Measurements from ENCODE around the gene LRMDA.

The LRMDA gene

GRCh38 chr10:75868574-75868973 lies 437.1 kb downstream of the LRMDA start (continued):
- no peak for TF ChIP-seq ZNF529 (tag by site-specific recombination; IDR thresholded peaks at IDR 0.05; ENCODE audit: insufficient replicate concordance)
- TF ChIP-seq ZNF629 (tag by site-specific recombination; IDR thresholded peaks at IDR 0.05), result no peak

GRCh38 chr10:75870039-75870645 lies 438.7 kb downstream of the LRMDA start:
- Histone ChIP-seq H3K9me3 (ENCODE audit: control insufficient read depth, insufficient read depth, low read depth, low read length) (no peaks in the 10 kb centered on the region), H3K27ac (ENCODE audit: extremely low read depth, low read depth, low read length) (no peak overlapping the region), H3K36me3 (ENCODE audit: control insufficient read depth in 2 of 2, insufficient read depth in 1 of 2, low read length in 2 of 2) (no peaks in the 10 kb centered on the region), H3K4me1 (ENCODE audit: control insufficient read depth, insufficient read depth, low read length) (no peaks in the 10 kb centered on the region), H3K4me3 (ENCODE audit: low read depth, low read length) (no peak overlapping the region)
- ChIA-PET CTCF (no interaction called here), POLR2A (no interaction called here)
- TF ChIP-seq BCL11B (tag by site-specific recombination; IDR thresholded peaks at IDR 0.05; ENCODE audit: low read depth) (no peak), ZNF214 (tag by site-specific recombination; IDR thresholded peaks at IDR 0.05; ENCODE audit: borderline replicate concordance) (no peak), ZNF2 (tag by site-specific recombination; IDR thresholded peaks at IDR 0.05) (no peak), ZNF26 (tag by site-specific recombination; IDR thresholded peaks at IDR 0.05) (no peak), ZNF544 (tag by site-specific recombination; IDR thresholded peaks at IDR 0.05) (no peak), ZBTB8A (tag by site-specific recombination; IDR thresholded peaks at IDR 0.05) (no peak), ZNF184 (tag by site-specific recombination; IDR thresholded peaks at IDR 0.05) (no peak), ZNF48 (tag by site-specific recombination; IDR thresholded peaks at IDR 0.05) (no peak), ZNF121 (tag by site-specific recombination; IDR thresholded peaks at IDR 0.05) (no peak), ZNF112 (tag by site-specific recombination; IDR thresholded peaks at IDR 0.05) (no peak), ZNF37A (tag by site-specific recombination; IDR thresholded peaks at IDR 0.05) (no peak), ZNF302 (tag by site-specific recombination; IDR thresholded peaks at IDR 0.05; ENCODE audit: low read depth) (no peak), ZNF18 (tag by site-specific recombination; IDR thresholded peaks at IDR 0.05) (no peak), ZNF658 (tag by site-specific recombination; IDR thresholded peaks at IDR 0.05) (no peak)

DNA sequence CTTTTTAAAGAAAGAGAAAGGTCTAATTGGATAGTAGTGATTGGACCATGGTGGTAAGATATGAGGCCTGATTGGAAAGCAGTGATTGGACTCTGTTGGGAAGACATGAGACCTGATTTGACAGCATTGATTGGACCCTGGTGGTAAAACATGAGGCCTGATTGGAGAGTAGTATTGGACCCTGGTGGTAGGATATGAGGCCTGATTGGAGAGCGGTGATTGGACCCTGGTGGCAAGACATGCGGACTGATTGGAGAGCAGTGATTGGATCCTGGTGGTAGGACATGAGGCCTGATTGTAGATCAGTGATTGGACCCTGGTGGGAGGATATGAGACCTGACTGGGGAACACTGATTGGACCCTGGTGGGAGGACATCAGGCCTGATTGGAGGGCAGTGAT lies 444.3 kb downstream of the LRMDA start:
- CTCF ChIA-PET, result interaction anchor here (0.5 kb wide), 1 partner anchor 34 kb away, joined by 4 read pairs; no protein-coding TSS in a partner anchor
- TF ChIP-seq ZNF416 (tag by site-specific recombination; IDR thresholded peaks at IDR 0.05) (no peak), GFI1B (tag by site-specific recombination; IDR thresholded peaks at IDR 0.05) (peak; percentile 54; the same call in 1 of the 2 replicates), GLIS1 (tag by site-specific recombination; IDR thresholded peaks at IDR 0.05) (no peak), ZNF114 (tag by site-specific recombination; IDR thresholded peaks at IDR 0.05) (no peak), OVOL3 (tag by site-specific recombination; IDR thresholded peaks at IDR 0.05) (no peak), ZNF626 (tag by site-specific recombination; IDR thresholded peaks at IDR 0.05) (no peak)
- no peak overlapping the region for H3K4me3 ChIP-seq (ENCODE audit: low read depth, low read length)
- no peaks in the 10 kb centered on the region for H3K4me1 ChIP-seq (ENCODE audit: control insufficient read depth, insufficient read depth, low read length)
- POLR2A ChIA-PET, result no interaction called here
- H3K36me3 ChIP-seq (ENCODE audit: control insufficient read depth in 2 of 2, insufficient read depth in 1 of 2, low read length in 2 of 2), result no peaks in the 10 kb centered on the region
- H3K9me3 ChIP-seq (ENCODE audit: control insufficient read depth, insufficient read depth, low read depth, low read length), result no peaks in the 10 kb centered on the region
- H3K27ac ChIP-seq (ENCODE audit: extremely low read depth, low read depth, low read length), result no peak overlapping the region
